GM12891 (cell line): ENCODE measurements around the gene SLC2A4RG.

Experiments used
- POLR2A ChIP-seq: IDR thresholded peaks from 2 replicates; pipeline ENCODE4 v1.6.1; 2011; ENCODE audit warnings: low read depth, low read length, control low read depth
- POLR2AphosphoS5 ChIP-seq: IDR thresholded peaks from 2 replicates; pipeline ENCODE4 v1.6.1; 2011; ENCODE audit warnings: low read depth, low read length, control low read depth

DNA sequence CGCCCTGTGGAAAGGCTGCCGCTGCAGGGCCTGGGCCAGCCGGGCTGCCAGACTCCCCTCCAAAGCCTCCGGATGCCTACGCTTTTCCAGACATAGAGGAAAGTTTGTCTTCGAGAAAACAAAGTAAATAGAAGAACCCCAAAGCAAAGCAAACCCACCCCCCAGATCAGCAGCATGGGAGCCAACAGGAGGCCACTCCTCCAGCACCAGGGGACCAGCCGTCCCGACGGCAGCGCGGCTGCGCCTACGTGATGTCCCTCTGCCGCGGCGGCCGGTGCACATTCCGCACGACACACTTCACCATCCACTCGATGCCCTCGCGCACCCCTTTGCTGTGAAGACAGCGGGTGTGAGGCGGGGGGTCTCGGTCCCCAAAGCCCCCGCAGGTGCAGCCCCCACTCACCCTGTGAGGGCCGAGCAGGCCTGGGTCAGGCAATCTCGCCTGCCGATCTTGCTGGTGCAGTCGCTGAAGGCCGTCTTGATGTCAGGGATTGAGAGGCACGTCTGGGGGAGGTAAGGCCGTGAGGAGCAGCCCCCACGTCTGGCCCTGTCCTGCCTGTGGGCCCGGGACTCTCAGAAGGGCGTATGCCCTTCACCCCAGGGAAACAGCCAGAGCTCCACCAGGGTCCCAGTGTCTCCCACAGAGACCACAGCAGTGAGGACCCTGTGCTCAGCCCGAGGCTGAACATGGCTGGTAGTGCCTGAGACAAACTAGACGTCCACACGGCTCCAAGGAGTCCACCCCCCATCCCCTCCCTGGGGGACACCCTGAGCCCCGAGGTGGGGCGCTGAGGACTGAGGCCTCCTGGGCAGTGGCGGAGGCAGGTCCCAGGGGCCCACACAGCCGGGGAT lies 39.2 kb upstream of the SLC2A4RG start:
- TF ChIP-seq POLR2A (no peak), POLR2AphosphoS5 (no peak)
